GM12878 (cell line): ENCODE data around the gene NRXN3.

ENCODE experiments used
- CTCF ChIP-seq, 3 experiments: IDR thresholded peaks in 2 of 3; conservative IDR thresholded peaks in 1 of 3; 2 replicates each; pipeline ENCODE4 v1.5.1; 2011; ENCODE audit warnings: low read depth in 3 of 3, low read length in 3 of 3, mild to moderate bottlenecking in 3 of 3, control low read depth in 2 of 3, moderate library complexity in 2 of 3, inconsistent platforms in 1 of 3, mixed read lengths in 1 of 3; ENCODE audit not compliant: control insufficient read depth in 2 of 3, insufficient read depth in 1 of 3; ENCODE audit errors: extremely low read depth in 1 of 3
- POLR2A ChIP-seq: IDR thresholded peaks from 2 replicates; pipeline ENCODE4 v1.6.1; 2011; ENCODE audit warnings: low read depth, mild to moderate bottlenecking, low read length
- ZBTB11 ChIP-seq: fragments of 450-650 bp; formaldehyde crosslinking; IDR thresholded peaks from 2 replicates; pipeline ENCODE4 v1.5.0; 2022; ENCODE audit warnings: mild to moderate bottlenecking, missing genetic modification characterization

GRCh38 chr14:79680087-79680486 is 1509.9 kb downstream of the NRXN3 start:
- no peak for TF ChIP-seq ZBTB11 (CRISPR knock-in tag)
- TF ChIP-seq CTCF (IDR thresholded peaks at IDR 0.05 in 2 of 3, conservative IDR thresholded peaks at IDR 0.05 in 1 of 3; ENCODE audit: control insufficient read depth in 2 of 3, extremely low read depth in 1 of 3, insufficient read depth in 1 of 3, low read depth in 3 of 3, low read length in 3 of 3): no peak
- TF ChIP-seq POLR2A: no peak
